AG09309 (cell line): Measurements from ENCODE around the gene FCHSD2.
"Not testable (repeated sequence)": the region's sequence is repeated elsewhere in the genome, so short reads cannot be mapped to it uniquely, and the experiment has no call there.

Experiments used
- DNase-seq: peaks from one replicate; pipeline ENCODE4 v3.0.0-alpha.2; 2010; ENCODE audit warnings: low read depth
- H3K4me3 ChIP-seq: 2 replicates; pipeline ENCODE4 v1.5.1; 2011; ENCODE audit warnings: mild to moderate bottlenecking, low read depth, low read length, moderate library complexity; ENCODE audit not compliant: control insufficient read depth
- CTCF ChIP-seq: IDR thresholded peaks from 2 replicates; pipeline ENCODE4 v1.5.1; 2011; ENCODE audit warnings: mild to moderate bottlenecking, low read depth, low read length, inconsistent platforms; ENCODE audit not compliant: insufficient read depth, control insufficient read depth; ENCODE audit errors: missing control alignments

The FCHSD2 gene

DNA sequence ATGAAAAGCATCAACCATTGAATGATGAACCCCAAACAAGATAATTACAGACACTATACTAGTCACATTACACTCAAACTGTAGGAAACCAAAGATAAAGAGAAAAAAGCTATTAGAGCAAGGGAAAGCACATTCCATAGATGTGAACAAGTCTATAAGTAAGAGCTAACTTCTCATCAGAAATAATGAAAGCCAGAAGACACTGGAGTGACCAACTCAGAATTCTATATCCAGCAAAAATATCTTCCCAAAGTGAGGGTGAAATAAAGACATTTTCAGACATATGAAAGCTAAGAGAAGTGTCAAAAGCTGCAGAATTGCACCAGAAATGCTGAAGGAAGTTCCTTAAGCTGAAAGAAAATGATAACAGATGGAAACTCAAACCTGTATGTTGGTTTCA, 17.3 kb downstream of the FCHSD2 start:
- no peak for DNase-seq
- no peak for TF ChIP-seq CTCF
- no peak overlapping the region for H3K4me3 ChIP-seq

DNA sequence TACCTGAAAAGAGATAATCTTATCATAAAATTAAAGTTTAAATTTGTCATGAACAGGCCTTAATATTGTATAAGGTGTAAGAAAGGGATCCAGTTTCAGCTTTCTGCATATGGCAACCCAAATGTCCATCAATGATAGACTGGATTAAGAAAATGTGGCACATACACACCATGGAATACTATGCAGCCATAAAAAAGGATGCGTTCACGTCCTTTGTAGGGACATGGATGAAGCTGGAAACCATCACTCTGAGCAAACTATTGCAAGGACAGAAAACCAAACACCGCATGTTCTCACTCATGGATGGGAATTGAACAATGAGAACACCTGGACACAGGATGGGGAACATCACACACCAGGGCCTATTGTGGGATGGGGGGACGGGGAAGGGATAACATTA, 18.2 kb downstream of the FCHSD2 start:
- DNase-seq, H3K4me3 ChIP-seq: not testable (repeated sequence)

- DNase-seq, result no peak
- TF ChIP-seq CTCF, result no peak
- no peak overlapping the region for H3K4me3 ChIP-seq
Observed at GRCh38 chr11:73121692-73122091, 20.4 kb downstream of the FCHSD2 start.

DNA sequence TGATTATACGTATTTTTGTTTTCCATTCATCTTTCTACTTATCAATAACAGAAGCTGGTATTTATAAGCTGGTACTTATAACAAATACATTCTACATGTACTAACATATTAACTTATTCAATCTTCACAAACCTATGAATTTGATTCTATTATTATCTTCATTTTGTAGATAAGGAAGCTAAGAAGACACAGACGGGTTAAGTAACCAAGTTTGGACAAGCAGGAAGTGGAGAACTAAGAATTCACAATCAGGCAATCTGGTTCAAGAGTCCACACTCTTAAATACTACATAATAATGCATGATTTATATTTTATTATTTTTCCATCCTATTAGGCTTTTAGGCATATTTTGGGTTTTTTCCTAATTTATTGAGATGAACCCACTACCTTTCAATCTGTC, 25.0 kb downstream of the FCHSD2 start:
- no peak for DNase-seq

DNA sequence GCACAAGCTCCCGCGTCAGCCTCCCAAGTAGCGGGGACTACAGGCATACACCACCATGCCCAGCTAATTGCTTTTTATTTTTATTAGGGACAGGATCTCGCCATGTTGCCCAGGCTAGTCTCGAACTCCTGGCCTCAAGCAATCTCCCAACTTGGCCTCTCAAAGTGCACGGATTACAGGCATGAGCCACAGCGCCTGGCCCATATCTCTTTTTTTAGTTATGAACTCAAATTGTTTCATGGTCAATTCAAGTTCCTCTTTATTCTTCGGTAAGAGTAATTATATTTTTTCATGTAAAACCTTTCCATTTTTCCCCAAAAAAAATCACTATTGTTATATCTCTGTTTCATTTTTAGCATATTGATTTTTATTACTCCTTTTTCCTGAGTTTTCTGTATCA, 25.5 kb downstream of the FCHSD2 start:
- DNase-seq, result no peak
- TF ChIP-seq CTCF, result no peak

More for the DNA sequence above, 25.0 kb downstream of the FCHSD2 start:
- TF ChIP-seq CTCF, result no peak
- H3K4me3 ChIP-seq, result no peak overlapping the region

GRCh38 chr11:73114835-73115220, 27.3 kb downstream of the FCHSD2 start:
- H3K4me3 ChIP-seq, result no peak overlapping the region
- no peak for DNase-seq
- no peak for TF ChIP-seq CTCF

More for the DNA sequence above, 25.5 kb downstream of the FCHSD2 start:
- H3K4me3 ChIP-seq, result no peak overlapping the region

GRCh38 chr11:73114110-73114834, 27.8 kb downstream of the FCHSD2 start:
- no peak for DNase-seq
- TF ChIP-seq CTCF, result no peak
- H3K4me3 ChIP-seq, result no peak overlapping the region
